GM12801 (cell line): ENCODE data around the gene SCAANT1.

Source experiments
- TF ChIP-seq, protein P1 (sequence below): IDR thresholded peaks from one replicate; pipeline ENCODE4 v1.5.1; 2011; ENCODE audit warnings: control low read depth; ENCODE audit not compliant: insufficient read length; ENCODE audit errors: extremely low read depth

The SCAANT1 gene

DNA sequence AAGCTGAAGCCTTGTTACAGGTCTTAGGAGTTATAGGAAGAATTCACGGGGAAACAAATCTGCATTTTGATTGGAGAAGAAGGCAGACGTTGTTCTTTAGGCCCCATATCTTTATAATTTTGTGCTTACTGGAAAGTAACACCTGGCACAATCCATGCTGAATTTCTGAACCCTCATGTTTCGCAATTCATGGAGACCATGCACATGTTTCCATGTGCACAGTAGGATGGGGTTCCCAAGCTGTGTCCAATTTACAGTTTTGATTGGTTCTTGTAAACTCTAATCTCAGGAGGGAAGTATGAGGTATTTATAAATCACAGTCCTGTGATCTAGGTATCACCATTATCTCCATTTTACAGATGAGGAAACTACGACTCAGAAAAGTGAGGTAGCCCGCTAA is 7.8 kb upstream of the SCAANT1 start:
- TF ChIP-seq, protein P1, sequence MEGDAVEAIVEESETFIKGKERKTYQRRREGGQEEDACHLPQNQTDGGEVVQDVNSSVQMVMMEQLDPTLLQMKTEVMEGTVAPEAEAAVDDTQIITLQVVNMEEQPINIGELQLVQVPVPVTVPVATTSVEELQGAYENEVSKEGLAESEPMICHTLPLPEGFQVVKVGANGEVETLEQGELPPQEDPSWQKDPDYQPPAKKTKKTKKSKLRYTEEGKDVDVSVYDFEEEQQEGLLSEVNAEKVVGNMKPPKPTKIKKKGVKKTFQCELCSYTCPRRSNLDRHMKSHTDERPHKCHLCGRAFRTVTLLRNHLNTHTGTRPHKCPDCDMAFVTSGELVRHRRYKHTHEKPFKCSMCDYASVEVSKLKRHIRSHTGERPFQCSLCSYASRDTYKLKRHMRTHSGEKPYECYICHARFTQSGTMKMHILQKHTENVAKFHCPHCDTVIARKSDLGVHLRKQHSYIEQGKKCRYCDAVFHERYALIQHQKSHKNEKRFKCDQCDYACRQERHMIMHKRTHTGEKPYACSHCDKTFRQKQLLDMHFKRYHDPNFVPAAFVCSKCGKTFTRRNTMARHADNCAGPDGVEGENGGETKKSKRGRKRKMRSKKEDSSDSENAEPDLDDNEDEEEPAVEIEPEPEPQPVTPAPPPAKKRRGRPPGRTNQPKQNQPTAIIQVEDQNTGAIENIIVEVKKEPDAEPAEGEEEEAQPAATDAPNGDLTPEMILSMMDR: no peak

DNA sequence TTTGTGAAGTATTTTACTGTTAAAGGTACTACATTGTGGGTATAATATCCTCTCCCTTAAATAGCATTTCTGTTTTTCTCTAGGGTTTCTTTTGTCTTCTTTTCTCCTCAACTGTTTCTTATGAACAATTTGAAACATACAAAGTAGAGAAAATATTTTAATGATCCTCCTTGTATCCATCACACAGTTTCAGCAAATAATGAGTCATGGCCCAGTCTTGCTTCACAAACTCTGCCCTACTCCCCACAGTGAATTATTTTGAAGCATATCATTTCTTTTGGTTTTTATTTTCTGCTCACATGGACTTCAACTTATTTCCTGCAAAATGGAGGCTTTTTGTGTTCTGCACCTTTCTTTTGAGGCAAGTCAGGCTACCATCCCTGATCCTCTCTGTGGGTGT is 6.1 kb upstream of the SCAANT1 start:
- TF ChIP-seq, protein P1: no peak

DNA sequence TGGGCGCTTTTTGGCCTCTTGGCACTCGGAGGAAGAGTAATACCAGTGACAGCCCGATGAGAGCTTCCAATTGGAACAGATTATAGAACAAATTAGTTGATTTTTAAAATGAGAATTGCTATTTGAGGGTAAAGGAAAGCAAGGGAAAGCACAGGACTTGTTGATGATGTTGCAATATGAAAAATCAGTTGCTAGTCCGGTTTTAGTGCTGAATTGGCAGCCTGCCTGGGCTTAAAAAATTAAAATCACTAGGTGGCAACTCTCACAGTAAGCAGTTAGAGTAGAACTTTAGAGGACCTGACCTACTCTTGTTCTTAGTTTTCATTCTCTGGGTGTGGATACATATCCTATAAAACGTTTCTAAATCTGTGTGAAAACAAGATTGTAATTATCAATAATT is 2.1 kb upstream of the SCAANT1 start:
- TF ChIP-seq, protein P1: no peak

DNA sequence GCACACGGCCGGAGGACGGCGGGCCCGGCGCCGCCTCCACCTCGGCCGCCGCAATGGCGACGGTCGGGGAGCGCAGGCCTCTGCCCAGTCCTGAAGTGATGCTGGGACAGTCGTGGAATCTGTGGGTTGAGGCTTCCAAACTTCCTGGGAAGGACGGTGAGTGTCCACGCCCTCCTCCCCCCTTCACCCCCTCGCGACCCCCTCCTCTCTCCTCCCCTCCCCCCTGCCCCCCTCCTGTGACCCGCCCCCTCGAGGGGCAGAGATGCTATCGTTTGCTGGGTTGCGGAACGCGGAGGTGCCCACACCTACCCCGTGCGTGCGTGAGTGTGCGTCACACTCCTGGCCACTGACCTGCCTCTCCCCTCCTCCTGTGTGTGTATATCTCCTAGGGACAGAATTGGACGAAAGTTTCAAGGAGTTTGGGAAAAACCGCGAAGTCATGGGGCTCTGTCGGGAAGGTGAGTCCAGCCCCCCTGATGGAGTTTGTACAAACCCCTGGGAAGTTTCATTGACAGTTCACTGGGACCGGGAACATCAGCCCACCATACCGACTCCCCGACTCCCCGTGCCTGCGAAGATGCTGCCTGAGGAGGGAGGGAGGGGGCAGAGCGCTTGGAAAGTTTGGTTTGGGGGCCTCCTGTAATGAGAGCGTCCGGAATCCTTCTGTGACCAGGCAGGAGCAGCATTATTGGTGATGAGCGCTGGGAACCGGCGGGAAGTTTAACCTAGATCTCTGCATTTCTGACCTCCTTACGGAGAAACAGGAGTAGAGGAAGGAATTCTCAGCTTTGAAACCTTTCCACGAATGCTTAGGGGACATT is 795 bp upstream of the SCAANT1 start:
- TF ChIP-seq, protein P1: no peak

DNA sequence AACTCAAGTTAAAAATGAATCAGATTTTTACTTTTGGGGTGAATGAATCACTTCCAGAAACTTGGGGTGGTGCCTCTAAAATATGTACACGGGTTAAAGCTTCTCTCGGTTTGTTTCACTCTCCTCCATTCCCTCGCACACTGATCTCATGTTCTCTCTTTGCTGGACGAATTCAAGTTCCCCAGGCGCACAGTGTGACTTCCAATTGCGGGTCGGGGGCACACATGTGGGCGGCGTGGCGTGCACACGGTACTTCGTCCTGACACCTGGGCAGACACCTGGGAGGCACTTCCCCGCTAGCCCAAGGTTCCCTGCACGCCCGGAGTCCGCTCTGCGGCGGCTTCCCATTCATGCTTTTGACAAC is 692 bp downstream of the SCAANT1 start:
- TF ChIP-seq, protein P1: no peak

DNA sequence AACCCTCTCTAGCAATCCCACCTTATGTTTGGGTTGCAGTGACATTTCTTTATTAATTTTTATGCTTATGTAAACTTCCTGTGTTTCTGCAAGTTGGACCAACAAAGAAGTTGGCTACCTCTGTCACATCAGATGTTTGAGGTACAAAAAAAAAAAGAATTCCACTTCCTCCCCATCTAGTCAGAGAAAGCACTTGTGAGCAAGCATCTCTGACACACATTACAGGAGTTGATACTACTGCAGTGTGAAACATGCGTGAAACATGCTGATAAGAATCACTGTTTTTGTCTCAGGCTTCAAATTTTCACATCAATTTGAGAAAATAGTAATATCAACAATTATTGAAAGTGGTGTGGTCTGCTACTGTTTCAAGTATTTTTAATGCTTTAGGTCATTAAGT is 1.3 kb downstream of the SCAANT1 start:
- TF ChIP-seq, protein P1: no peak

DNA sequence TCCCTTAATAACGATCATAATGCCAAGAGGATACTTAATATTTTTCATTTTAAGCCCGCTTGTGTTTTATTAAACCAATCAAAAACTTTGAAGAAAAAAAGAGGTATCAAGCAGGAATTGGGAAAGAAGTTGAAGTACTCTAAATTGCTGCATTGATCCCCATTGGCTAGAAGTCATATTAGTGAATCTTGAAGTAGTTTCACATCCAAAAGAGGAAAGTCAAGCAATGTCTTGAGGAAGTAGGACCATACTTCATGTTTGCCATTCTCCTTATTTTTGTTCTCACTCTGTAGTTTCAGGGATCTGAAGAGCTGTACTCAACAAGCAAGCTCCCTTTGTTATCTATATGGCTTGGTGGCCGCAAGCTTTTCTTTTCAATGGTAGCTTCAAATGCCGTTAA is 2.2 kb downstream of the SCAANT1 start:
- TF ChIP-seq, protein P1: no peak

DNA sequence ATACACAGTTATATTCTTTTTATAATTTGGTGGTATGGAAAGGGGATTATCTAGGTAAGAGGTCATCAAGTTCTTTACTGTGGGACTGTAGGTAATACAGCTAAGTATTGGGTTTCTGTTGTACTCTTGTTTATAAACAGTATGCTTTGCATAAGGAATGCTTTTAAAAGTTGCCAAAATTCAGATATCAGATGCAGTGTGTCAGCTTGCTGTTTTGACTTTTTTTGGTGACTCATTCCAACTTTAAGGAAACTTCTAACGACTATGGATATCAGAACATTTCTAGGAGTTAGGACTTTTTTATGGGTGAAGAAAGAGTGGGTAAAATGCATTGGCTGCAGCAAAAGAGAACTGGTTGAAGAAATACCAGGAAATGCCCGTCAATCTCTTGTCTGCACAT is 2.8 kb downstream of the SCAANT1 start:
- TF ChIP-seq, protein P1: no peak
